HUES64 (cell line): Measurements from ENCODE around the gene FGF9.

Experiments used
- H3K27ac ChIP-seq: 2 replicates; pipeline ENCODE4 v1.7.0; 2013; ENCODE audit warnings: low read depth, low read length, inconsistent platforms
- H3K27me3 ChIP-seq: 2 replicates; pipeline ENCODE4 v1.6.1; 2013; ENCODE audit warnings: mild to moderate bottlenecking, low read length; ENCODE audit not compliant: insufficient read depth
- H3K36me3 ChIP-seq: 2 replicates; pipeline ENCODE4 v1.6.1; 2013; ENCODE audit warnings: mild to moderate bottlenecking, low read length; ENCODE audit not compliant: insufficient read depth
- H3K4me1 ChIP-seq: 2 replicates; pipeline ENCODE4 v1.6.1; 2013; ENCODE audit warnings: mild to moderate bottlenecking, low read length, moderate library complexity; ENCODE audit not compliant: insufficient read depth
- H3K4me3 ChIP-seq: 2 replicates; pipeline ENCODE4 v1.5.1; 2013; ENCODE audit warnings: mild to moderate bottlenecking, low read length, moderate library complexity
- H3K9ac ChIP-seq: 2 replicates; pipeline ENCODE4 v1.6.1; 2013; ENCODE audit warnings: mild to moderate bottlenecking, low read depth, low read length
- H3K9me3 ChIP-seq: 2 replicates; pipeline ENCODE4 v1.6.1; 2013; ENCODE audit warnings: low read depth, low read length; ENCODE audit not compliant: insufficient read depth
- WGBS: fragments of 150-250, 120-280 bp; methylation state at CpG from one replicate; pipeline ENCODE4 v1.1.7; 2013; ENCODE audit warnings: missing lambda C conversion rate; 5-methylcytosine and 5-hydroxymethylcytosine counted together

FGF9 gene

GRCh38 chr13:21661097-21661909 is 9.6 kb upstream of the FGF9 start:
- Histone ChIP-seq H3K9me3 (0 out of 2 replicates have a peak, but pooled peaks cover 6% of the 10 kb centered on the region), H3K9ac (no peak overlapping the region), H3K4me1 (no peaks in the 10 kb centered on the region), H3K27me3 (peaks cover 3% of the 10 kb centered on the region; the same call in 1 of the 2 replicates), H3K4me3 (no peak overlapping the region), H3K36me3 (no peaks in the 10 kb centered on the region), H3K27ac (no peak overlapping the region)
- 100% methylated on average over 2 of the region's 2 CpGs for WGBS

- WGBS, result 87% methylated on average over 4 of the region's 4 CpGs
- 0 out of 2 replicates have a peak, but pooled peaks cover 6% of the 10 kb centered on the region for H3K9me3 ChIP-seq
- no peak overlapping the region for H3K4me3 ChIP-seq
- peaks cover 22% of the 10 kb centered on the region for H3K27me3 ChIP-seq
- no peak overlapping the region for H3K9ac ChIP-seq
- no peak overlapping the region for H3K27ac ChIP-seq
- H3K4me1 ChIP-seq, result 0 out of 2 replicates have a peak, but pooled peaks cover 2% of the 10 kb centered on the region
- H3K36me3 ChIP-seq, result no peaks in the 10 kb centered on the region
These were observed 7.7 kb upstream of the FGF9 start for GRCh38 chr13:21663197-21663596.

- Histone ChIP-seq H3K9me3 (no peaks in the 10 kb centered on the region), H3K9ac (no peak overlapping the region), H3K36me3 (no peaks in the 10 kb centered on the region), H3K27me3 (peaks cover 78% of the 10 kb centered on the region), H3K4me3 (peak overlapping the region; percentile 59), H3K27ac (no peak overlapping the region), H3K4me1 (peaks cover 30% of the 10 kb centered on the region)
- WGBS, result 3% methylated on average over 23 of the region's 23 CpGs
These were observed 2.1 kb upstream of the FGF9 start for GRCh38 chr13:21668732-21669275.

- Histone ChIP-seq H3K27me3 (peaks cover 91% of the 10 kb centered on the region), H3K27ac (no peak overlapping the region), H3K36me3 (no peaks in the 10 kb centered on the region), H3K4me3 (peak overlapping the region; percentile 59), H3K9me3 (no peaks in the 10 kb centered on the region), H3K9ac (peak overlapping the region; percentile 71), H3K4me1 (peaks cover 32% of the 10 kb centered on the region)
- WGBS, result under 1% methylated on average over 70 of the region's 70 CpGs
These were observed 629 bp upstream of the FGF9 start for GRCh38 chr13:21670006-21670882.

GRCh38 chr13:21671620-21672286 is 880 bp downstream of the FGF9 start:
- Histone ChIP-seq H3K4me3 (peak overlapping the region; percentile 59), H3K4me1 (peaks cover 32% of the 10 kb centered on the region), H3K27ac (no peak overlapping the region), H3K9ac (no peak overlapping the region), H3K9me3 (no peaks in the 10 kb centered on the region), H3K36me3 (no peaks in the 10 kb centered on the region), H3K27me3 (peaks cover 99% of the 10 kb centered on the region)
- WGBS, result 2% methylated on average over 12 of the region's 15 CpGs

GRCh38 chr13:21672287-21672680 is 1.4 kb downstream of the FGF9 start:
- H3K9me3 ChIP-seq, result no peaks in the 10 kb centered on the region
- H3K27ac ChIP-seq, result no peak overlapping the region
- 0% methylated on average over 2 of the region's 4 CpGs for WGBS
- no peaks in the 10 kb centered on the region for H3K36me3 ChIP-seq
- H3K4me3 ChIP-seq, result peak overlapping the region; percentile 63
- peaks cover 99% of the 10 kb centered on the region for H3K27me3 ChIP-seq
- H3K9ac ChIP-seq, result no peak overlapping the region
- H3K4me1 ChIP-seq, result peaks cover 32% of the 10 kb centered on the region

GRCh38 chr13:21672796-21673538 is 2.1 kb downstream of the FGF9 start:
- H3K27ac ChIP-seq, result no peak overlapping the region
- no peaks in the 10 kb centered on the region for H3K9me3 ChIP-seq
- H3K4me3 ChIP-seq, result peak overlapping the region; percentile 63
- no peaks in the 10 kb centered on the region for H3K36me3 ChIP-seq
- no peak overlapping the region for H3K9ac ChIP-seq
- H3K27me3 ChIP-seq, result peaks cover 99% of the 10 kb centered on the region
- H3K4me1 ChIP-seq, result peaks cover 32% of the 10 kb centered on the region
- WGBS, result 10% methylated on average over 24 of the region's 24 CpGs

- H3K27ac ChIP-seq, result no peak overlapping the region
- peaks cover 98% of the 10 kb centered on the region for H3K27me3 ChIP-seq
- peaks cover 27% of the 10 kb centered on the region for H3K4me1 ChIP-seq
- peak overlapping the region; percentile 63 for H3K4me3 ChIP-seq
- WGBS, result under 1% methylated on average over 21 of the region's 21 CpGs
- H3K9ac ChIP-seq, result no peak overlapping the region
- no peaks in the 10 kb centered on the region for H3K9me3 ChIP-seq
- H3K36me3 ChIP-seq, result no peaks in the 10 kb centered on the region
These were observed 2.6 kb downstream of the FGF9 start for GRCh38 chr13:21673539-21673788.

- Histone ChIP-seq H3K9me3 (no peaks in the 10 kb centered on the region), H3K27ac (no peak overlapping the region), H3K36me3 (no peaks in the 10 kb centered on the region), H3K4me3 (peak overlapping the region; percentile 63), H3K4me1 (peaks cover 26% of the 10 kb centered on the region), H3K9ac (peak overlapping the region; percentile 59; the same call in 1 of the 2 replicates), H3K27me3 (peaks cover 93% of the 10 kb centered on the region)
- WGBS, result under 1% methylated on average over 77 of the region's 77 CpGs
These were observed 3.1 kb downstream of the FGF9 start for GRCh38 chr13:21673789-21674489.

GRCh38 chr13:21674490-21675009 is 3.7 kb downstream of the FGF9 start:
- under 1% methylated on average over 30 of the region's 36 CpGs for WGBS
- H3K4me1 ChIP-seq, result peaks cover 26% of the 10 kb centered on the region
- H3K9me3 ChIP-seq, result no peaks in the 10 kb centered on the region
- no peaks in the 10 kb centered on the region for H3K36me3 ChIP-seq
- H3K27ac ChIP-seq, result no peak overlapping the region
- H3K9ac ChIP-seq, result peak overlapping the region; percentile 59; the same call in 1 of the 2 replicates
- H3K4me3 ChIP-seq, result peak overlapping the region; percentile 63
- H3K27me3 ChIP-seq, result peaks cover 87% of the 10 kb centered on the region
